ENCODE data around the gene CDC42SE2. TPM values are rescaled to one million over a fixed set of nuclear protein-coding genes. Genes with fewer than 3 reads are reported as not detected.

The CDC42SE2 gene
- total and polyA plus RNA-seq, 2 of the 4 experiments (the other 2 are of a cell fraction) = 12.5 to 19.4 TPM

GRCh38 chr5:131299465-131299864 is 35.6 kb downstream of the CDC42SE2 start:
- H4K8ac ChIP-seq (ENCODE audit: low read depth in 2 of 2, low read length in 2 of 2) = no peak overlapping the region
- ChIA-PET CTCF (no interaction called here), POLR2A (ENCODE audit: unreplicated experiment) (no interaction called here)
- H2AK5ac ChIP-seq (ENCODE audit: low read depth, low read length) = no peak overlapping the region
- no peak overlapping the region for H3K14ac ChIP-seq (replicated peaks; ENCODE audit: low read depth, low read length)
- no peak overlapping the region for H2AFZ ChIP-seq (replicated peaks; ENCODE audit: low read length, poor library complexity)
- H4K91ac ChIP-seq (ENCODE audit: insufficient read depth, low read depth, low read length) = no peak overlapping the region
- no peak overlapping the region for H2BK15ac ChIP-seq (ENCODE audit: low read depth, low read length)
- H3K56ac ChIP-seq (ENCODE audit: extremely low read depth, insufficient read depth, low read length) = no peak overlapping the region
- BruUV-seq (replicated peaks) = no TSS peak
- H3K27me3 ChIP-seq (ENCODE audit: control insufficient read depth, insufficient read depth, low read length) = no peaks in the 10 kb centered on the region
- no peak overlapping the region for H3K4ac ChIP-seq (ENCODE audit: low read depth, low read length)
- H4K20me1 ChIP-seq (ENCODE audit: insufficient read depth, low read length) = peaks cover 11% of the 10 kb centered on the region; the same call in 1 of the 2 replicates
- no peak overlapping the region for H3K9ac ChIP-seq (ENCODE audit: low read depth, low read length)
- ATAC-seq (ENCODE audit: low read depth) (no peak), DNase-seq (no peak)
- no peak for TF ChIP-seq CTCF (conservative IDR thresholded peaks at IDR 0.05; ENCODE audit: low read depth, low read length)
- TF ChIP-seq CHD1 (IDR thresholded peaks at IDR 0.05; ENCODE audit: low read depth, low read length) = no peak
- TF ChIP-seq FOS (IDR thresholded peaks at IDR 0.05; ENCODE audit: low read depth, low read length) = no peak
- TF ChIP-seq RAD21 (IDR thresholded peaks at IDR 0.05; ENCODE audit: low read length) = no peak
- no peak for TF ChIP-seq NFE2L2 (IDR thresholded peaks at IDR 0.05; ENCODE audit: low read depth, low read length)
- no peak for TF ChIP-seq CEBPB (IDR thresholded peaks at IDR 0.05; ENCODE audit: low read depth, low read length)
- no peak for TF ChIP-seq MAFK (IDR thresholded peaks at IDR 0.05; ENCODE audit: low read depth, low read length)
- no peak overlapping the region for H2BK120ac ChIP-seq (ENCODE audit: low read depth, low read length)
- H2BK5ac ChIP-seq (ENCODE audit: low read depth, low read length, poor library complexity, severe bottlenecking) = no peak overlapping the region
- H3K4me1 ChIP-seq (ENCODE audit: control insufficient read depth, insufficient read depth, low read length) = no peaks in the 10 kb centered on the region; the same call in 1 of the 2 replicates
- intact Hi-C loops (cut with micrococcal nuclease) = no loop called here
- no peak overlapping the region for H3K18ac ChIP-seq (ENCODE audit: low read depth, low read length)
- H2AK9ac ChIP-seq (replicated peaks; ENCODE audit: low read depth, low read length, poor library complexity) = no peak overlapping the region
- H3K4me3 ChIP-seq (ENCODE audit: insufficient read depth, low read depth, low read length) = no peak overlapping the region
- H3K9me1 ChIP-seq (ENCODE audit: insufficient read depth, low read length) = no peaks in the 10 kb centered on the region
- dilution Hi-C loops (cut with HindIII; ENCODE audit: low sequenced_read_pairs, unreplicated experiment) = no loop called here
- H3K27ac ChIP-seq (ENCODE audit: insufficient read depth, low read length) = no peak overlapping the region
- no peaks in the 10 kb centered on the region for H3K36me3 ChIP-seq (ENCODE audit: control insufficient read depth, insufficient read depth, low read length)
- no peak overlapping the region for H3K23ac ChIP-seq (ENCODE audit: low read depth, low read length)
- peaks cover 15 to 42% of the 10 kb centered on the region in 2 experiments for H3K79me1 ChIP-seq (ENCODE audit: low read depth in 1 of 2, low read length in 2 of 2)
- 83 to 100% methylated on average over 1 of the region's 3 CpGs for WGBS, 2 experiments (ENCODE audit: extremely low coverage in 2 of 2, insufficient read length in 1 of 2)
- in situ Hi-C loops (cut with MboI; ENCODE audit: low sequenced_read_pairs) = no loop called here
- no peaks in the 10 kb centered on the region for H3K9me3 ChIP-seq (ENCODE audit: control insufficient read depth, insufficient read depth, low read length)
- H3K4me2 ChIP-seq (ENCODE audit: low read depth, low read length) = no peak overlapping the region
- no peak overlapping the region for H4K5ac ChIP-seq (ENCODE audit: low read depth, low read length)
- H2BK20ac ChIP-seq (ENCODE audit: low read depth, low read length) = no peak overlapping the region
